Transverse colon (tissue), 4 donors: ENCODE data around the gene GAB1. TPM values are rescaled to one million over a fixed set of nuclear protein-coding genes. Genes with fewer than 3 reads are reported as not detected.

Experiments
- DNase-seq: peaks from one replicate; pipeline ENCODE4 v3.0.0-alpha.2; 2019
- H3K27ac ChIP-seq, 4 donors: fragments of 200-600 bp; sonication (generic); 2 replicates each; pipeline ENCODE4 v1.5.1; 2016 to 2018; ENCODE audit warnings: inconsistent platforms in 4 of 4
- H3K27me3 ChIP-seq: fragments of 200-600 bp; sonication (generic); 2 replicates; pipeline ENCODE4 v1.5.1; 2017; ENCODE audit warnings: inconsistent platforms
- H3K36me3 ChIP-seq, 4 donors: fragments of 200-600 bp; sonication (generic); 2 replicates each; pipeline ENCODE4 v1.5.1; 2017 to 2019; ENCODE audit warnings: inconsistent platforms in 4 of 4
- H3K4me1 ChIP-seq, 4 donors: fragments of 200-600 bp; sonication (generic); 2 replicates each; pipeline ENCODE4 v1.5.1; 2017 to 2020; ENCODE audit warnings: inconsistent platforms in 4 of 4
- H3K4me3 ChIP-seq, 4 donors: fragments of 200-600 bp; sonication (generic); 1 replicate in 1 of 4; 2 replicates in 3 of 4; pipeline versions ENCODE4 v1.5.1 to v1.6.1; 2017 to 2019; ENCODE audit warnings: inconsistent platforms in 4 of 4
- H3K9me3 ChIP-seq, 2 donors: fragments of 200-600 bp; sonication (generic); 2 replicates each; pipeline ENCODE4 v1.5.1; 2017 to 2019; ENCODE audit warnings: inconsistent platforms in 2 of 2
- EP300 ChIP-seq: sonication (generic); formaldehyde crosslinking; IDR thresholded peaks from one replicate; pipeline ENCODE4 v1.6.1; 2017; ENCODE audit warnings: antibody characterized with exemption, low read depth
- POLR2A ChIP-seq: fragments of 450-650 bp; IDR thresholded peaks from one replicate; pipeline ENCODE4 v1.6.1; 2016; ENCODE audit warnings: antibody characterized with exemption, mild to moderate bottlenecking, moderate library complexity
- POLR2AphosphoS5 ChIP-seq, 3 donors: sonication (generic); formaldehyde crosslinking; IDR thresholded peaks; one replicate each; pipeline ENCODE4 v1.6.1; 2016; ENCODE audit warnings: antibody characterized with exemption in 3 of 3
- WGBS, 2 donors: methylation state at CpG; one replicate each; pipeline ENCODE4 v1.1.5; 2018; ENCODE audit warnings: low coverage in 1 of 2; 5-methylcytosine and 5-hydroxymethylcytosine counted together
- in situ Hi-C, 4 donors: fragments of 200-750 bp; cut with MboI; loops; one replicate each; pipeline versions ENCODE4 v1.15.0 to v1.15.1; 2017; ENCODE audit warnings: low sequenced_read_pairs in 3 of 4, low pct_ligation_motif_present in 1 of 4, low pct_unique_long_range_greater_than_20kb in 1 of 4
- intact Hi-C: fragments of 100-400 bp; cut with DNase I; formaldehyde crosslinking; loops from one replicate; pipeline ENCODE4 v1.15.1; 2023; ENCODE audit warnings: low total_unique reads
- total RNA-seq, 4 donors: library from RNA; depleted of rRNA; stranded (reverse); fragments of >200 nt; gene quantifications; one replicate each; pipeline ENCODE4 v1.1.0, GENCODE V29; 2016
- TF ChIP-seq, protein P1 (sequence below), 5 experiments: fragments of 200-600 bp in 3 of 5; fragments of 450-650 bp in 2 of 5; sonication (generic) in 3 of 5; IDR thresholded peaks; 1 replicate in 2 of 5; 2 replicates in 3 of 5; pipeline ENCODE4 v1.5.1; 2016 to 2017; ENCODE audit warnings: antibody characterized with exemption in 5 of 5, inconsistent platforms in 3 of 5, mild to moderate bottlenecking in 2 of 5, moderate library complexity in 1 of 5

The GAB1 gene
- total RNA-seq, 4 donors from 2014 or later = 33.0 to 72.7 (median 62.2) TPM

DNA sequence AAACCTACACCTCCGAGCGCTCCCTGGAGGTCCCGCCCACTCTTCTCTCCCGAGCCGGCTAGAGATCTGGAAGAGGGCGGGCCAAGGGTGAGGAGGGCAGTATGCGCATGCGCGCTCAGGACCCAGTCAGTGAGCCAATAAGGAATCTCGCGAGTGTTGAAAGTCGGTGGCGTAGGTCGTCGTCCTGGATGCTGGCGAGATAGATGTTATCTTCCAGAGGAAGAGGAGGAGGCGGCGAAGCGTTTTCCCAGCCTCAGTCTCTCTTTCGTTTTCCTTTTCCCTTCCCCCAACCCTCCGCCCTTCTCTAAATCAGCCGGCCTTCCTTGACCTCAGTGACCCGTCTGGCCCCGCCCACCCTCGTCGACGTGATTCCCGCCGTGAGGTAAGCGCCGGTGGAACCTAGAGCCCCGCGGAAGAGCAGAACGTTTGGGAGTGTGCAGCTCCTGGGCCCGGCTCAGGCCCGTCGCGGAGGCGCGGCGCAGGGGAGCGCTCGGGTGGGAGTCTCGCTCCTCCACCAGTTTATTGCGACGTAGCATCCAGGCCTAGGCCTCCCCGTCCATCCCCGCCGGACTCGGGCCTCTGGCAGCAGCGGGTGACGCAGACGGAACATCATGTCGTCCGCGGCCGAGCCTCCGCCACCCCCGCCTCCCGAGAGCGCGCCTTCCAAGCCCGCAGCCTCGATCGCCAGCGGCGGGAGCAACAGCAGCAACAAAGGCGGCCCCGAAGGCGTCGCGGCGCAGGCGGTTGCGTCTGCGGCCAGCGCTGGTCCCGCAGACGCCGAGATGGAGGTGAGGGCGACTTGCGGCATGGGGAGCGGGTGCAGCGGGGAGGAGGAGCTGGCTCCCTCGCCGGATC is 176.9 kb downstream of the GAB1 start, which contains the start of gene SMARCA5:
Gene SMARCA5, plus strand, starts transcription at position 389 of the 855 bp plus-strand sequence. Its CDS starts 223 bp downstream, at position 612.
- WGBS, 2 donors = 0% methylated on average over 64 of the region's 86 CpGs; no CpG with 5 or more reads in 1 of the 2 donors
- in situ Hi-C loops (loop anchor here in 1 of 4 donors (25.0 kb wide), 1 partner anchor 1599 kb away; no protein-coding TSS in a partner anchor), intact Hi-C loops (no loop called here)
- peak; percentile 95 to 96 (median 95) for TF ChIP-seq POLR2AphosphoS5 (IDR thresholded peaks at IDR 0.05)
- no peak for TF ChIP-seq EP300
- peak; percentile 96 for TF ChIP-seq POLR2A
- TF ChIP-seq, protein P1, sequence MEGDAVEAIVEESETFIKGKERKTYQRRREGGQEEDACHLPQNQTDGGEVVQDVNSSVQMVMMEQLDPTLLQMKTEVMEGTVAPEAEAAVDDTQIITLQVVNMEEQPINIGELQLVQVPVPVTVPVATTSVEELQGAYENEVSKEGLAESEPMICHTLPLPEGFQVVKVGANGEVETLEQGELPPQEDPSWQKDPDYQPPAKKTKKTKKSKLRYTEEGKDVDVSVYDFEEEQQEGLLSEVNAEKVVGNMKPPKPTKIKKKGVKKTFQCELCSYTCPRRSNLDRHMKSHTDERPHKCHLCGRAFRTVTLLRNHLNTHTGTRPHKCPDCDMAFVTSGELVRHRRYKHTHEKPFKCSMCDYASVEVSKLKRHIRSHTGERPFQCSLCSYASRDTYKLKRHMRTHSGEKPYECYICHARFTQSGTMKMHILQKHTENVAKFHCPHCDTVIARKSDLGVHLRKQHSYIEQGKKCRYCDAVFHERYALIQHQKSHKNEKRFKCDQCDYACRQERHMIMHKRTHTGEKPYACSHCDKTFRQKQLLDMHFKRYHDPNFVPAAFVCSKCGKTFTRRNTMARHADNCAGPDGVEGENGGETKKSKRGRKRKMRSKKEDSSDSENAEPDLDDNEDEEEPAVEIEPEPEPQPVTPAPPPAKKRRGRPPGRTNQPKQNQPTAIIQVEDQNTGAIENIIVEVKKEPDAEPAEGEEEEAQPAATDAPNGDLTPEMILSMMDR (IDR thresholded peaks at IDR 0.05) = peak in 1 of 5 experiments; percentile 8
- Histone ChIP-seq H3K9me3 (no peaks in the 10 kb centered on the region), H3K4me3 (peak within 1 kb of the TSS; percentile 67 to 98 (median 90)), H3K27ac (peak within 1 kb of the TSS; percentile 96 to 100 (median 98)), H3K27me3 (no peaks in the 10 kb centered on the region), H3K4me1 (peaks cover 18 to 36% (median 24%) of the 10 kb centered on the region in 4 donors), H3K36me3 (no peaks in the 10 kb centered on the region)
- DNase-seq = peak; percentile 97

DNA sequence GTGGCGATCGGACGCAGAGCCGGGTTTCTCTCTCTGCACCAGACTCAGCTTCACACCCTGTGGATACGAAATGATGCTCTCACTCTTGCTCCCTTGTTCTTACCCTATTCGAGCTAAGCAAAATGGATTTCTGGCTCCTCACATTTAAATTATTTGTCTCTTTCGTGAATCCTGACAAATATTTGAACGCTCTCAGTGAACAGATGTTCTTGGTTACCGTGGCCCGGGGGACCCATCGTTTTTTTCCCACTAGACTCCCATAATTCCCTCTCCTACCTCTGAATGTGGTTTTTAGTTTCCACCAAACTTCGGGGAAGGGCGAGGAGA is 177.5 kb downstream of the GAB1 start:
- Histone ChIP-seq H3K4me3 (peak overlapping the region; percentile 67 to 98 (median 90)), H3K27ac (peak overlapping the region; percentile 96 to 100 (median 98)), H3K4me1 (peaks cover 18 to 42% (median 24%) of the 10 kb centered on the region in 4 donors), H3K27me3 (no peaks in the 10 kb centered on the region), H3K36me3 (no peaks in the 10 kb centered on the region), H3K9me3 (no peaks in the 10 kb centered on the region)
- in situ Hi-C loops (loop anchor here in 1 of 4 donors (25.0 kb wide), 1 partner anchor 1598 kb away; no protein-coding TSS in a partner anchor), intact Hi-C loops (no loop called here)
- WGBS, 2 donors = 0% methylated on average over 6 to 13 of the region's 13 CpGs
- no peak for DNase-seq
- TF ChIP-seq EP300 = no peak
- no peak for TF ChIP-seq POLR2AphosphoS5 (IDR thresholded peaks at IDR 0.05)
- TF ChIP-seq, protein P1 (IDR thresholded peaks at IDR 0.05) = no peak
- TF ChIP-seq POLR2A = no peak

DNA sequence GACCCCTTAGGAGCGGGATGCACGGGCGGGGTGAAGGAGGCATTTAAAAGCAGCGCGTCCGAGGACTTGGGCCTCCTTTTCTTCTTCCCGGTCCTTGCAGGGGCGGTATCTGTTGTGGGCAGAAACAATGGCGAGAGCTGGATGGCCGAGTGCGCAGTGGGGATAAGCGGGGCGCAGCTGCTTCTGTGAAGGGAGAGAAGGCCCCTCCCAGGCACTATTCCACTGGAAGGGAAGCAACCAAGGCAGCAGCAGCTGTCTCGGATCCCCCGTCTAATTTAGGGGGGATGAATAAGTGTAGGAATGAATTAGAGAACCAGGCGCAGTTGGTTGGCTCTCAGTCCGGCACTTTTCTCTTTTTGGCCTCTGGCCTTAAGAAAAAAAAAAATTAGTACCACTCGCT is 177.8 kb downstream of the GAB1 start:
- in situ Hi-C loops = loop anchor here in 1 of 4 donors (25.0 kb wide), 1 partner anchor 1598 kb away; no protein-coding TSS in a partner anchor
- peaks cover 18 to 46% (median 25%) of the 10 kb centered on the region in 4 donors for H3K4me1 ChIP-seq
- H3K4me3 ChIP-seq = peak overlapping the region; percentile 67 to 98 (median 90)
- peak; percentile 41 for DNase-seq
- no peaks in the 10 kb centered on the region for H3K9me3 ChIP-seq
- H3K27ac ChIP-seq = peak overlapping the region; percentile 96 to 100 (median 98)
- WGBS, 2 donors = 0% methylated on average over 15 to 18 of the region's 18 CpGs
- intact Hi-C loops = no loop called here
- TF ChIP-seq POLR2AphosphoS5 (IDR thresholded peaks at IDR 0.05) (no peak), EP300 (no peak), POLR2A (no peak)
- TF ChIP-seq, protein P1 (IDR thresholded peaks at IDR 0.05) = no peak
- H3K27me3 ChIP-seq = no peaks in the 10 kb centered on the region
- peaks cover 0 to under 1% (median 0%) of the 10 kb centered on the region in 4 donors for H3K36me3 ChIP-seq

DNA sequence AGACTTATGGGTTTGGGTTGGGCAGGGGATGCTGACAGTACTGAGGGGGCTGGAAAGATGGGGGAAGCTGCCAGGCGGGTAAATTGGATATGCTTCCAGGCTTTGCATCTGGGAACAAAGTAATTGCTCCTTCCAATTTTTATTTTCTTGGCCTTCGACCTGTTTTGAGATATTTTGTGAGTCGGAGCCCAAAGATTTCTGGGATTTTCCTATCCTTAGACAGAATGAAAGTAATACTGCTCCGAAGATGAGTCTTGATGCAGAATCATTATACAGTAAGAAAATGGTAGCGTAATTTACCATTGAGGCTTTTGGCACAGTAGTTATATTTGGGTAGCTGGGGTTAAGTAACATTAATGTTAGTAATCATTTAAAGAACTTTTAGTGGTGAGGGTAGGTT is 178.2 kb downstream of the GAB1 start:
- H3K4me3 ChIP-seq = peak overlapping the region; percentile 67 to 98 (median 90)
- in situ Hi-C loops = loop anchor here in 1 of 4 donors (25.0 kb wide), 1 partner anchor 1597 kb away; no protein-coding TSS in a partner anchor
- H3K27ac ChIP-seq = peak overlapping the region; percentile 96 to 100 (median 98)
- no peaks in the 10 kb centered on the region for H3K27me3 ChIP-seq
- peaks cover 0 to 4% (median 0%) of the 10 kb centered on the region in 4 donors for H3K36me3 ChIP-seq
- peaks cover 18 to 50% (median 26%) of the 10 kb centered on the region in 4 donors for H3K4me1 ChIP-seq
- TF ChIP-seq EP300 = no peak
- no peak for TF ChIP-seq POLR2AphosphoS5 (IDR thresholded peaks at IDR 0.05)
- TF ChIP-seq, protein P1 (IDR thresholded peaks at IDR 0.05) = no peak
- no peaks in the 10 kb centered on the region for H3K9me3 ChIP-seq
- WGBS, 2 donors = 11 to 17% methylated on average over 5 of the region's 5 CpGs
- no peak for DNase-seq
- intact Hi-C loops = no loop called here
